GM19193 (cell line): ENCODE data around the gene CCDC9B.

Experiments used
- POLR2A ChIP-seq: IDR thresholded peaks from 4 replicates; pipeline ENCODE4 v1.6.1; 2011; ENCODE audit not compliant: insufficient read depth, insufficient read length; ENCODE audit errors: extremely low read depth

The CCDC9B gene

DNA sequence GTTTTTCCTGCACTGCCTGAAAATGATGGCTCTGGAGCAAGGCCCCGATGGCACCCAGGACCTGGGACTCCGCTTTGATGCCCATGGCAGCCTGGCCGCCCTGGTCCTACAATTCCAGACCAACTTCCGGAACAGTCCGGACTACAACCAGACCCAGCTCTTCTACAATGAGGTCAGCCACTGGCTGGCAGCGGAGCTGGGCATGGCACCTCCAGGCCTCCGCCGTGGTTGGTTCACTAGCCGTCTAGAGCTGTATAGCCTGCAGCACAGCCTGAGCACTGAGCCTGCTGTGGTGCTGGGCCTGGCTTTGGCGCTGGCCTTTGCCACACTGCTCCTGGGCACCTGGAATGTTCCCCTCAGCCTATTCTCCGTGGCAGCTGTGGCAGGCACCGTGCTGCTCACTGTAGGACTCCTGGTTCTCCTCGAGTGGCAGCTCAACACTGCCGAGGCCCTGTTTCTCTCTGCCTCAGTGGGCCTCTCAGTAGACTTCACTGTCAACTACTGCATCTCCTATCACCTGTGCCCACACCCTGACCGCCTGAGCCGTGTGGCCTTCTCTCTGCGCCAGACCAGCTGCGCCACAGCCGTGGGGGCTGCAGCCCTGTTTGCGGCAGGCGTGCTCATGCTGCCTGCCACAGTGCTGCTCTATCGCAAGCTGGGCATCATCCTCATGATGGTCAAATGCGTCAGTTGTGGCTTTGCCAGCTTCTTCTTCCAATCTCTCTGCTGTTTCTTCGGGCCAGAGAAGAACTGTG lies 28.2 kb upstream of the CCDC9B start:
- no peak for TF ChIP-seq POLR2A

DNA sequence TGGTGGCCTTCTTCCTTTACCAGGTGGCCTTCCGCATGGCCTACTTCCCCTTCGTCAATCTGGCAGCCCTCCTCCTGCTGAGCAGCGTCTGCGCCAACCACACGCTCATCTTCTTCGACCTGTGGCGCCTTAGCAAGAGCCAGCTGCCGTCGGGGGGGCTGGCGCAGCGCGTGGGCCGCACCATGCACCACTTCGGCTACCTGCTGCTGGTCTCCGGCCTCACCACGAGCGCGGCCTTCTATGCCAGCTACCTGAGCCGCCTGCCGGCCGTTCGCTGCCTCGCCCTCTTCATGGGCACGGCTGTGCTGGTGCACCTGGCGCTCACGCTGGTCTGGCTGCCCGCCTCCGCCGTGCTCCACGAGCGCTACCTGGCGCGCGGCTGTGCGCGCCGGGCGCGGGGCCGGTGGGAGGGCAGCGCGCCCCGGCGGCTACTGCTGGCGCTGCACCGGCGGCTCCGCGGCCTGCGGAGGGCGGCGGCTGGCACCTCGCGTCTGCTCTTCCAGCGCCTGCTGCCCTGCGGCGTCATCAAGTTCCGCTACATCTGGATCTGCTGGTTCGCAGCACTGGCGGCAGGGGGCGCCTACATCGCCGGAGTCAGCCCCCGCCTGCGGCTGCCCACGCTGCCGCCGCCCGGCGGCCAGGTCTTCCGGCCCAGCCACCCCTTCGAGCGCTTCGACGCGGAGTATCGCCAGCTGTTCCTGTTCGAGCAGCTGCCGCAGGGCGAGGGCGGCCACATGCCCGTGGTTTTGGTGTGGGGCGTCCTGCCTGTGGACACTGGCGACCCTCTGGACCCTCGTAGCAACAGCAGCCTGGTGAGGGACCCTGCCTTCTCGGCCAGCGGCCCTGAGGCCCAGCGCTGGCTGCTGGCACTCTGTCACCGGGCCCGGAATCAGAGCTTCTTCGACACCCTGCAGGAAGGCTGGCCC lies 27.2 kb upstream of the CCDC9B start:
- TF ChIP-seq POLR2A, result no peak

DNA sequence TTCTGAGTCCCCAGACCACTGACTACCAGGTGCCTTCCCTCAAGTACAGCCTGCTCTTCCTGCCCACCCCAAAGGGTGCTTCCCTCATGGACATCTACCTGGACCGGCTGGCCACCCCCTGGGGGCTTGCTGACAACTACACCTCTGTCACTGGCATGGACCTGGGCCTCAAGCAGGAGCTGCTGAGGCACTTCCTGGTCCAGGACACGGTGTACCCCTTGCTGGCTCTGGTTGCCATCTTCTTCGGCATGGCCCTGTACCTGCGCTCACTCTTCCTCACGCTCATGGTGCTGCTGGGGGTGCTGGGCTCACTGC lies 26.6 kb upstream of the CCDC9B start:
- no peak for TF ChIP-seq POLR2A

DNA sequence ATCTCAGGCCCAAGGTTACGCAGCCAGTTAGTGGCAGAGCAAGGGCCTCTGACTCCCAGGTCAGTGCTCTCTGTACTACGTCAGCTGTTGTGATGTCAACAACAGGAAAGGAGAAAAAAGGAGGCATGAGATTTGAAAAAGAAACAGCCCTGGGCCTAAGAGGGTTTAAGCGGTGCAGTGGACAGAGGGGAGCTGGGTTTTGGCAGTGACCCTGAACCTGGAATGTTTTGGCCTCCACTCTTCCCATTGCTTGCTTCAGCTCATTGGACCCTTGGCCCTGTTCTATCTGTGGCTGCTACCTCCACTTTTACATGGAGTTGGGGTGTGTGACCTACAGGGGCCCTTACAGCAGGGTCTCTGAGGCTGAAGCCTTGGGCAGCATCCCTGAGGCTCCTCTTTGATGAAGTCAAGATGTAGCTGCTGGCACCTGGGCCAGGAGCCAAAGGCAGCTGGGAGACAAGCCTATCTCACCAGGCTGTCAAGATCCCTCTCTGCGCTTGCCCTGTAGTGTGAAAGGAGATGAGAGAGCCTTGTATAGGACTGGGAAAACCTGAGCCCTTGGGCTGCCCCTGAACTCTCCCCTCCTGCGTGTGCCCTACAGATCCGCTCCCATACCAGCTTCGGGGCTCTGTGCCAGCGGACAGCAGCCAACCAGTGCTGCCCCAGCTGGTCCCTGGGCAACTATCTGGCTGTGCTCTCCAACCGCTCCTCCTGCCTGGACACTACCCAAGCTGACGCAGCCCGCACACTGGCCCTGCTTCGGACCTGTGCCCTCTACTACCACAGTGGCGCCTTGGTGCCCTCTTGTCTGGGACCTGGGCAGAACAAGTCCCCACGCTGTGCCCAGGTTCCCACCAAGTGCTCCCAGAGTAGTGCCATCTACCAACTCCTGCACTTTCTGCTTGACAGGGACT lies 26.0 kb upstream of the CCDC9B start:
- no peak for TF ChIP-seq POLR2A

DNA sequence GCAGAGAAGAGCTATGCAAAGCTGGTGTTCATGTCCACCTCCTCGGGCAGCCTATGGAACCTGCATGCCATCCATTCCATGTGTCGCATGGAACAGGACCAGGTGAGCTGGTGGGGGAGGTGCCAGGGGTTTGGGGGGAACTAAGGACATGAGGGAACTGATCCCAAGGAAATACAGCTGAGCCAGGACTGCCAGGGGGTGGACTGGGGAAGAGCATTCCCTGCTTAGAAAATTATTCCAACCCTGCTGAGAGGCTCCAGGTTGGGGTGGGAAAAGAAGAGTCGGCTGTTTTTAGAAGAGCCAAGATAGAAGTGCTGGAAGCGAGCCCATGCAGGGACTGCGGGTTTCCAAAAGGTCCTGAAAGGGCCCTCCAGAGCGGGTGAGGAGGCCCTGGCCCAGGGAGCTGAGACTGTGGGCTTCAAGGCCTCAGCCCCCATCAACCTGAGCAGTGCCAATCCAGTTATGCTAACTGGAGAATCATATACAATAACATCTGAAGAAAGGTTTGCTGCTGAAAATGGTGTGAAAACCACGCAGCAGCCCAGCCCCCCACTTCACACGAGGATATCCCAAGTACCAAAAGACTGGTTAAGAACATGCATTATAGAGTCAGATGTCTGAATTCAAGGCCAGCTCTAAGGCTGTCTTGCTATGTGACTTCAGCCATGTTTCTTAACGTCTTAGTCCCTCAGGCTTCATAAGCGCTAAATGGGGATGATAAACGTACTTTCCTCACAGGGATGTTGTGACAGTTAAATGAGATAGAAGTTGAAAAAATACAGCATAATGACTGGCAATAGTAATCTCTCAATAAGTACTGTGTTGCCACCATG lies 25.1 kb upstream of the CCDC9B start:
- no peak for TF ChIP-seq POLR2A

DNA sequence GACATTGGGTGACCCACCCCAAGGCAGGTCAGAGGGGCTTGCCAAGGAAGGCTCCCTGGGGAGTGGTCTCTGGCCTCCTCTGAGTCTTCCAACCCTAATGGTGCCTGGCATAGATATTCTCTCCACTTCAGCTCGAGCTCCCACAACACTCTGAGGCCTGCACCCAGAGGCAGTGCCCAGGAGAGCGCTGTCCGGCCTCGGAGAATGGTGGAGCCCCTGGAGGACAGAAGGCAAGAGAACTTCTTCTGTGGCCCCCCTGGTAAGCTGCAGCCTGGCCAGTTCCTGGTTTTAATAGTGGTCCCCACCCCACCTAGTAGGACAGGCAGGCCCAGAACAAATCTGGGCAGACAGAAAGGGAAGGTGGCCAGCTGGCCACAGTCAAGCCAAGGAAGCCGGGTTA lies 24.3 kb upstream of the CCDC9B start:
- TF ChIP-seq POLR2A, result no peak

DNA sequence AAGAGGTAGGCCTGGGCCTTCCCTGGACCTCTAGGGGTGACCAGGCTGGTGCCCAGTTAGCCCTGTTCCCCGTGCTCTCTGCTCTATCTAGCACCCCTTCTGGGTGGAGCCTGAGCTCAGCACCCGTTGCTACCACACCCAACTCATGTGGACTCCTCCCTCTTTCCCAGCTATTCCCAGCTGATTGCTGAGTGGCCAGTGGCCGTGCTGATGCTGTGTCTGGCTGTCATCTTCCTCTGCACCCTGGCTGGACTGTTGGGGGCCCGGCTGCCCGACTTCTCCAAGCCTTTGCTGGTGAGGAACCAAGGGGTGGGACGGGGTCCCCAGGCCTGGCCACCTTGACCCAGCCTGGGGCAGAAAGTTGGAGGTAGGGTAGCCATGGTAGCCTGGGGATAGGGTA lies 23.5 kb upstream of the CCDC9B start:
- TF ChIP-seq POLR2A, result no peak

DNA sequence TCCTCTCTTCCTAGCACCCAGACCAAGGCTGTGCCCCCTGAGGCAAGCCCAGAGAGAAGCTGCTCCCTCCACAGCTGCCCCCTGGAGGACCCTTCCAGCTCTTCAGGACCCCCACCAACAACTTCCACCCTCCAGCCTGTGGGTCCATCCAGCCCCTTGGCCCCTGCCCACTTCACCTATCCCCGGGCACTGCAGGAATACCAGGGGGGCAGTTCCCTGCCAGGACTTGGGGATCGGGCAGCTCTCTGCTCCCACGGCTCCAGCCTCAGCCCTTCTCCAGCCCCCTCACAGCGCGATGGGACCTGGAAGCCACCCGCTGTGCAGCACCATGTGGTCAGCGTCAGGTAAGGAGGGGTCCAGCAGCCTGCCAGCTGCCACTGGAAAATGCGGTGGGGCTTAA lies 22.9 kb upstream of the CCDC9B start:
- TF ChIP-seq POLR2A, result no peak

DNA sequence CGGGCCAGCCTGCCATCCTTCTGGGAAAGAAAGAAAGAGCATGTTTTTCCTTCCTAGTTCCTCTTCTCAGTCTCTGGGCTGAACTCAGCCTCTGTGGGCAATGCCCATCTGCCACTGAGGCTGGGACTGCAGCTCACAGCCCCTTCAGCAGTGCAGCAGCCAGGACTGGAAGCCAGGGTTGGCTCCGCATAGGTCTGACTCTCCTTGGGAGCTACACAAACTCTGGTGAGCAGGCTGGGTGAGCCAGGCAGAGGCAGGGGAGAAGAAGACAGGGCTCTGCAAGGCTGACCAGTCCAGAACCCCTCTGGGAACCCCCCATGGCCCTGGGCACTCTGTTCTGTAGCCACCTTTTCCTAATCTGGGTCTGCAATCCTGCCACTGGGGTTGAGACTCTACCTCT lies 20.9 kb upstream of the CCDC9B start:
- no peak for TF ChIP-seq POLR2A

DNA sequence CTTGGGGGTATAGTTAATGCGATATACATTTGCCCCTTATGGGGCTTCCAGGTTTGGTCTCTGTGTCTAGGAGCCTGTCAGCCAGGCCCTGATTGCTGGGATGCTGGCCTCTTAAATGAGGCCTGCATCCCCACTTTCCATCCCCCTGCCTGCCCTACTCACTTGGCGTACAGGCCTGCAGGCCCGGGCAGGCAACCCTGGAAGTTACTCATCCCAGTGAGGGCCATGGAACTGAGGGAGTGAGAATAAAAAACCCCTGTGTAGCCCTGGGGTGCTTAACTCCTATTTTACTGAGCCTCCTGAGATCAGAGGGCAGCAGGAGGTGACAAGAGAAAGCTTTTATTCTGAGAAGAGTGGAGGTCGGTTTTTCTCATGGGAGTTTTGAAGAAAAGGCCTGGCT lies 19.3 kb upstream of the CCDC9B start:
- TF ChIP-seq POLR2A, result no peak

DNA sequence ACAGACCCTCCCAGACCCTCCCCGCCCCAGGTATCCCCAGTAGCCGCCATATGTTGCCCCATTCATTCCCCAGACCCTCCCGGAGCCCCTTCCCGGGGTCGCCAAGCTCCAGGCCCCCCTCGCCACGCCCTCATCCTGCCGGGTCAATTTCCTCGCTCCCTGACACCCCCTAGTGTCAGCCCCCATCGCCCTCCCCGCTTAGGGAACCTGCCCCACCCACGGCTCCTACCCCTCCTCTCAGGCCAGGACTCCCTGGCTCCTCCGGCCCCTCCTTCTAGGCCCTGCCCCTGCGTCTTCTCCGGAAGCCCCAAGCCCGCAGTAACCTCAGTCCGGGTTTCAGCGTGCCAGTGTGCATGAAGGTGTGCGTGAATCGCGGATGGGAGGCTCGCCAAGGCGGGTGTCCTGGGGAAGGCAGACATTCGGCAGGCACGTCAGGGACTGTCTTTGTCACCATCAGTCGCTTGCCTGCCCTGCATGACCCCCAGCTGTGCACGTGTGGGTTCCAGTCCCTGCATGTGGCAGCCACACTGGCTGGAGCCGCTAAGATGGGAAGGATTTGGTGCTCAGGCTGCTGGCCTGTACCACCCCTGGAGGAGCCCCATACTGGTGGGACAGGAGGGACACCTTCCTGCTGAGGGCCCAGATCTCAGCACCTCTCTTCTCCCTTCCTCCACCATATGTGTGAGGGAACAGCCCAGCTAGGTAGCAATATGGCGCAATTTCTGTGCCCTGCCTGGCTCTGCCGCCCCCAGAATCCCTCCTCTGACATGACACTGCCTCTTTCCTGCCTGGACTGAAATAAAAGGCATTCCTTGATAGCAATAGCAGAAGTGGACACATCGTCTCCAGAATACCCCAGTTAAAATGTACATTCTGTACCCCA lies 18.0 kb upstream of the CCDC9B start:
- no peak for TF ChIP-seq POLR2A

DNA sequence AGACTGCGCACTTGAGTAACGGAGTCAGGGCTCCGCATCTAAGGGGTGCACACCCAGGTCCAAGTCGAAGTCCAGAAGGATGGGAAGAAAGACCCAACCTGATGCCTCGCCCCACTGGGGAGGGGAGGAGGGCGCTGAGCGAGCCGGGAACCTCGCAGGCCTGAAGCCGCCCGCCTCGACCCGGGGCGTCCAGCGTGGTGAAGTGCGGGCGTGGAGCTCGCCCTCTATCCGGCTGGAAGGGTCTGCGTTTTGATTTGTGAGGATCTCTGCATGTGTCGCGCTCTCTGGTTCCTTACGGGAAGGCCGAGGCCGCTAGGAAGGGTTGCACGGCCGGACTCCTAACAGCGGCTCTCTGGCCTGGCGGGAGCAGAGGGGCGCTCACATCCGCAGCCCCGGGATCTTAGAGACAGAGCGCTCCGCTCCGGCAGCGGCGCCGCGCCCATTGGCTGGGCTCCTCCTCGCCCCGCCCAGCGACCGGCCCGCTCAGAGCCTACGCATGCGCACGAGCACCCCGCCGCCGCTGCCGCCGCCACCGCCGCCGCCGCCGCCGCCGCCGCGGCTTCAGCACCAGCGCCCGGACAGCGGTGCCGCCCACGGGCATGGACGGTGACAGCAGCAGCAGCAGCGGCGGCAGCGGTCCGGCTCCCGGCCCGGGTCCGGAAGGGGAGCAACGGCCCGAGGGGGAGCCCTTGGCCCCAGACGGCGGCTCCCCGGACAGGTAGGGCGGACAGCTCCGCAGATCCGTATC lies 17.2 kb upstream of the CCDC9B start, which contains the start of gene DISP2:
Gene DISP2 (plus strand): TSS at position 497 of the 748 bp plus-strand sequence. CDS start 103 bp downstream, at position 600.
- TF ChIP-seq POLR2A, result no peak

DNA sequence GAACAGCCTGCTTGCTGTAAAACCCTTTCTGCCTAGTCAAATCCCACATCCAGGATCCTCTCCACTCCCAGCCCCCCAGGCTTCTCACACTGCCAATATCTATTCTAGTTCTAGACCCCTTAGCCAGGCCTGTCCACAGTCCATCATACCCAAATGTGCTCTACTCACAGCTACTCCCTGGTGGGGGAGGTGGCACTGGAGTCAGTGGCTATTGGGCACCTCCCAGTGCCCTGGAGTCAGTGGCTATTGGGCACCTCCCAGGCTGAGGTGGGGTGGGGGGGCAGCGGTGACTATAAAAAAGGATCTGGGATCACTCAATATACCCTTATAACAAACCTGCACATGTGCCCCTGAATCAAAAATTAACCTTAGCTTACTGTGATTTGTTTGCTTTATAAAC lies 16.5 kb upstream of the CCDC9B start:
- no peak for TF ChIP-seq POLR2A

DNA sequence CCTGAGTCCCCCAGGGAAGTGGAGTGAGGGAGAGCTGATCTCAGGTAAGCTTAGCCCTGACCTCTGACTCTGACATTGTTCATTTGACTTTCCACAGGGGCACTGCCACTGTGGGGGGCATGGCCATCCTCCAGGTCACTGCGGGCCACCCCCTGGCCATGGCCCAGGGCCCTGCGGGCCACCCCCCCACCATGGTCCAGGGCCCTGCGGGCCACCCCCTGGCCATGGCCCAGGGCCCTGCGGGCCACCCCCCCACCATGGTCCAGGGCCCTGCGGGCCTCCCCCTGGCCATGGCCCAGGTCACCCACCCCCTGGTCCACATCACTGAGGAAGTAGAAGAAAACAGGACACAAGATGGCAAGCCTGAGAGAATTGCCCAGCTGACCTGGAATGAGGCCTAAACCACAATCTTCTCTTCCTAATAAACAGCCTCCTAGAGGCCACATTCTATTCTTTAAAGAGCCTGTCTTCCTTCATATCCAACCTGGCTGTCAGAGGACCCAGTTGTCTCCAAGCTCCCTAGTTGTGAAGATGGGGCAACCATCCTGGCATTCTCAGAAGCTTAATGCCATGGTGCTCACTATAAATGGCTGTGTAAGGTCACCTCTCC lies 15.3 kb upstream of the CCDC9B start:
- TF ChIP-seq POLR2A, result no peak
